Measurements from ENCODE around the gene PROP1. TPM values are rescaled to one million over a fixed set of nuclear protein-coding genes. Genes with fewer than 3 reads are reported as not detected.
"Not testable (repeated sequence)": the region's sequence is repeated elsewhere in the genome, so short reads cannot be mapped to it uniquely, and the experiment has no call there.

The PROP1 gene
- total and polyA plus RNA-seq, 4 donors: not detected

GRCh38 chr5:177942896-177943295 lies 53.1 kb downstream of the PROP1 start:
- not testable (repeated sequence) for DNase-seq (ENCODE audit: low spot score); H3K27ac ChIP-seq (ENCODE audit: low read depth in 1 of 2, low read length in 2 of 2)

More at GRCh38 chr5:177942896-177943295, 53.1 kb downstream of the PROP1 start:
- H3K4me1 ChIP-seq (ENCODE audit: control insufficient read depth in 4 of 4, insufficient read depth in 4 of 4, low read length in 3 of 4); H3K27me3 ChIP-seq (ENCODE audit: control insufficient read depth in 4 of 4, insufficient read depth in 4 of 4, low read length in 3 of 4); H3K9me3 ChIP-seq (ENCODE audit: control insufficient read depth in 4 of 4, low read length in 3 of 4); H3K9ac ChIP-seq (ENCODE audit: low read depth in 1 of 2, low read length in 2 of 2); H3K4me3 ChIP-seq (ENCODE audit: low read depth in 1 of 3, low read length in 3 of 3); H3K36me3 ChIP-seq (ENCODE audit: control insufficient read depth in 4 of 4, insufficient read depth in 3 of 4, low read depth in 1 of 4, low read length in 3 of 4): not testable (repeated sequence)
- 85% methylated on average over 2 of the region's 3 CpGs for WGBS

Other genes starting within 250 kb of the PROP1 start
- 1 to 10 TPM in 1 of 2 donors, under 1 TPM in 1; 0.70 to 3.9 TPM for gene FAM153A, start 213.3 kb downstream of the PROP1 start, total RNA-seq
- gene FAM153A, start 213.3 kb downstream of the PROP1 start, polyA plus RNA-seq: under 1 TPM; 0.48 to 0.54 TPM
- under 1 TPM; 0.08 to 0.28 TPM for gene N4BP3, start 117.3 kb upstream of the PROP1 start, total RNA-seq
- under 1 TPM in 1 of 2 donors, not detected in 1; 0.06 TPM for gene N4BP3, start 117.3 kb upstream of the PROP1 start, polyA plus RNA-seq
- 10 to 100 TPM; 21.6 to 24.8 TPM for gene RMND5B, start 134.8 kb upstream of the PROP1 start, total RNA-seq
- gene RMND5B, start 134.8 kb upstream of the PROP1 start, polyA plus RNA-seq: 10 to 100 TPM; 13.4 to 21.8 TPM
- gene NHP2, start 157.6 kb upstream of the PROP1 start, total RNA-seq: 10 to 100 TPM; 44.1 to 59.2 TPM
- gene NHP2, start 157.6 kb upstream of the PROP1 start, polyA plus RNA-seq: 100 to 1,000 TPM in 1 of 2 donors, 10 to 100 TPM in 1; 66.1 to 124 TPM
- not detected for gene GMCL2, start 191.1 kb upstream of the PROP1 start, total RNA-seq
- gene GMCL2, start 191.1 kb upstream of the PROP1 start, polyA plus RNA-seq: not detected
- 10 to 100 TPM; 41.4 to 59.4 TPM for gene HNRNPAB, start 208.3 kb upstream of the PROP1 start, total RNA-seq
- 10 to 100 TPM; 33.7 to 66.3 TPM for gene HNRNPAB, start 208.3 kb upstream of the PROP1 start, polyA plus RNA-seq
- gene PHYKPL, start 236.6 kb upstream of the PROP1 start, total RNA-seq: 100 to 1,000 TPM in 1 of 2 donors, 10 to 100 TPM in 1; 25.6 to 103 TPM
- gene PHYKPL, start 236.6 kb upstream of the PROP1 start, polyA plus RNA-seq: 10 to 100 TPM; 38.3 to 51.7 TPM